CD14-positive monocyte (primary cell): Measurements from ENCODE around the gene PLXNA4. TPM values are rescaled to one million over a fixed set of nuclear protein-coding genes. Genes with fewer than 3 reads are reported as not detected.

ENCODE experiments used
- DNase-seq, 3 donors: peaks; one replicate each; pipeline ENCODE4 v3.0.0-alpha.2; 2011 to 2022
- H2AFZ ChIP-seq: 2 replicates; pipeline ENCODE4 v1.6.0; 2012; ENCODE audit warnings: mild to moderate bottlenecking, low read depth, low read length, inconsistent platforms; ENCODE audit not compliant: insufficient read depth, poor library complexity, severe bottlenecking
- H3K27ac ChIP-seq, 2 donors: 1 replicate in 1 of 2; 2 replicates in 1 of 2; pipeline ENCODE4 v1.5.1; 2012 to 2013; ENCODE audit warnings: low read length in 2 of 2, control low read depth in 1 of 2, inconsistent platforms in 1 of 2, low read depth in 1 of 2, mild to moderate bottlenecking in 1 of 2
- H3K27me3 ChIP-seq, 2 donors: one replicate each; pipeline versions ENCODE4 v1.6.0 to v1.6.1; 2011 to 2013; ENCODE audit warnings: low read length in 2 of 2; ENCODE audit not compliant: control insufficient read depth in 2 of 2, insufficient read depth in 2 of 2
- H3K36me3 ChIP-seq, 2 donors: replicated peaks in 1 of 2; 1 replicate in 1 of 2; 2 replicates in 1 of 2; pipeline versions ENCODE4 v1.5.1 to v1.6.1; 2012 to 2013; ENCODE audit warnings: low read length in 2 of 2, control low read depth in 1 of 2, inconsistent platforms in 1 of 2, mild to moderate bottlenecking in 1 of 2; ENCODE audit not compliant: insufficient read depth in 2 of 2, control insufficient read depth in 1 of 2
- H3K4me1 ChIP-seq, 2 donors: 1 replicate in 1 of 2; 2 replicates in 1 of 2; pipeline versions ENCODE4 v1.5.1 to v1.6.1; 2012 to 2013; ENCODE audit warnings: low read length in 2 of 2, control low read depth in 1 of 2, inconsistent platforms in 1 of 2, mild to moderate bottlenecking in 1 of 2, moderate library complexity in 1 of 2; ENCODE audit not compliant: insufficient read depth in 2 of 2, control insufficient read depth in 1 of 2
- H3K4me2 ChIP-seq: replicated peaks from 2 replicates; pipeline ENCODE3; 2012; ENCODE audit warnings: low read length, moderate library complexity, mild to moderate bottlenecking; ENCODE audit not compliant: poor library complexity, severe bottlenecking; ENCODE audit errors: extremely low read depth
- H3K4me3 ChIP-seq, 3 experiments: fragments of 200-600 bp in 1 of 3; sonication (generic) in 1 of 3; replicated peaks in 1 of 3; 1 replicate in 2 of 3; 2 replicates in 1 of 3; pipeline ENCODE4 v1.5.1; 2011 to 2013; ENCODE audit warnings: low read length in 3 of 3, mild to moderate bottlenecking in 3 of 3, control low read depth in 2 of 3, low read depth in 2 of 3, inconsistent platforms in 1 of 3, moderate library complexity in 1 of 3
- H3K79me2 ChIP-seq: 2 replicates; pipeline ENCODE4 v1.6.0; 2012; ENCODE audit warnings: mild to moderate bottlenecking, control low read depth, inconsistent platforms, low read length, moderate library complexity; ENCODE audit not compliant: insufficient read depth
- H3K9ac ChIP-seq: 2 replicates; pipeline ENCODE4 v1.6.0; 2017; ENCODE audit warnings: low read length, mild to moderate bottlenecking; ENCODE audit not compliant: insufficient read depth, poor library complexity, severe bottlenecking
- H3K9me3 ChIP-seq, 2 donors: replicated peaks in 1 of 2; 1 replicate in 1 of 2; 2 replicates in 1 of 2; pipeline versions ENCODE4 v1.5.1 to v1.6.1; 2012 to 2013; ENCODE audit warnings: low read length in 2 of 2, control low read depth in 1 of 2; ENCODE audit not compliant: control insufficient read depth in 1 of 2, insufficient read depth in 1 of 2
- H4K20me1 ChIP-seq: 2 replicates; pipeline ENCODE4 v1.6.0; 2012; ENCODE audit warnings: mild to moderate bottlenecking, low read length, control low read depth, moderate library complexity; ENCODE audit not compliant: insufficient read depth
- H3K27ac Mint-ChIP-seq, 7 donors: one replicate each; pipeline ENCODE4 v1.8.0; 2020; ENCODE audit warnings: mild to moderate bottlenecking in 7 of 7, mixed read lengths in 7 of 7, moderate library complexity in 6 of 7, inconsistent platforms in 2 of 7
- H3K27me3 Mint-ChIP-seq, 3 donors: one replicate each; pipeline ENCODE4 v1.8.0; 2021 to 2022; ENCODE audit warnings: low read depth in 3 of 3, mild to moderate bottlenecking in 3 of 3, mixed read lengths in 3 of 3, moderate library complexity in 3 of 3, inconsistent platforms in 1 of 3
- H3K36me3 Mint-ChIP-seq, 2 donors: one replicate each; pipeline ENCODE4 v1.8.0; 2020; ENCODE audit warnings: mixed read lengths in 2 of 2, inconsistent platforms in 1 of 2, mild to moderate bottlenecking in 1 of 2
- H3K4me1 Mint-ChIP-seq: one replicate; pipeline ENCODE4 v1.8.0; 2020; ENCODE audit warnings: mild to moderate bottlenecking, mixed read lengths
- H3K4me3 Mint-ChIP-seq, 2 donors: one replicate each; pipeline ENCODE4 v1.8.0; 2020; ENCODE audit warnings: mild to moderate bottlenecking in 2 of 2, mixed read lengths in 2 of 2, moderate library complexity in 1 of 2
- H3K9me3 Mint-ChIP-seq, 7 donors: one replicate each; pipeline ENCODE4 v1.8.0; 2020 to 2022; ENCODE audit warnings: mixed read lengths in 7 of 7, mild to moderate bottlenecking in 6 of 7, moderate library complexity in 6 of 7, inconsistent platforms in 2 of 7
- whole genome bisulfite sequencing: methylation state at CpG from one replicate; pipeline ENCODE4 v1.1.5; 2013; ENCODE audit warnings: missing lambda C conversion rate; ENCODE audit not compliant: insufficient coverage; 5-methylcytosine and 5-hydroxymethylcytosine counted together
- intact Hi-C, 2 donors: fragments of 100-400 bp; cut with micrococcal nuclease; formaldehyde crosslinking; loops; one replicate each; pipeline versions ENCODE4 v1.15.0 to v1.15.1; 2023
- polyA plus RNA-seq, 3 donors: library from polyadenylated mRNA; depleted of rRNA in 1 of 3; unstranded in 2 of 3; stranded (reverse) in 1 of 3; fragments of 300-500 nt in 2 of 3; fragments of >200 nt in 1 of 3; fragmentation: Illumina TruSeq in 2 of 3; gene quantifications; 1 replicate in 2 of 3; 2 replicates in 1 of 3; pipeline ENCODE4 v1.2.3, GENCODE V29; 2012 to 2021
- TF ChIP-seq, protein P1 (sequence below): fragments of 200-600 bp; IDR thresholded peaks from one replicate; pipeline ENCODE4 v1.8.0; 2022; ENCODE audit warnings: antibody characterized with exemption, mild to moderate bottlenecking

PLXNA4 gene
- polyA plus RNA-seq, 3 donors: not detected

DNA sequence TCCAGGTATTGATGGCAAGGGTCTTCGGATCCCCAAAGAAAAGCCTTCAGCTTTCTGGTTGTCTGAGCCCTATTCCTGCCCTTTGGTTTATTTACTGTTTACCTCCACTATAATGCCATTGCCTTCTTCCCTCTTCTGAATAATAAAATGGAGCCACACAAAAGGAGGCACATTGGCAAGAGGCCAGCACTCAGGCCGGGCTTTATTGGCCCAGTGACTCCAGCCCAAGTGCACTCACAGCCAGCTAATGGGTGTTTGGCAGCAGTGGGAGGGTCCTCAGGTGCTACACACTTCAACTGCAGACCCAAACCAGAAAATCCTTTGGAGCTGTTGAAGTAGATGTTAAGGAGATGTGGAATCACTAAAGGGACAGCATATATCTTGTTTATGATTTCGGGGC lies 336.0 kb downstream of the PLXNA4 start:
- TF ChIP-seq, protein P1, sequence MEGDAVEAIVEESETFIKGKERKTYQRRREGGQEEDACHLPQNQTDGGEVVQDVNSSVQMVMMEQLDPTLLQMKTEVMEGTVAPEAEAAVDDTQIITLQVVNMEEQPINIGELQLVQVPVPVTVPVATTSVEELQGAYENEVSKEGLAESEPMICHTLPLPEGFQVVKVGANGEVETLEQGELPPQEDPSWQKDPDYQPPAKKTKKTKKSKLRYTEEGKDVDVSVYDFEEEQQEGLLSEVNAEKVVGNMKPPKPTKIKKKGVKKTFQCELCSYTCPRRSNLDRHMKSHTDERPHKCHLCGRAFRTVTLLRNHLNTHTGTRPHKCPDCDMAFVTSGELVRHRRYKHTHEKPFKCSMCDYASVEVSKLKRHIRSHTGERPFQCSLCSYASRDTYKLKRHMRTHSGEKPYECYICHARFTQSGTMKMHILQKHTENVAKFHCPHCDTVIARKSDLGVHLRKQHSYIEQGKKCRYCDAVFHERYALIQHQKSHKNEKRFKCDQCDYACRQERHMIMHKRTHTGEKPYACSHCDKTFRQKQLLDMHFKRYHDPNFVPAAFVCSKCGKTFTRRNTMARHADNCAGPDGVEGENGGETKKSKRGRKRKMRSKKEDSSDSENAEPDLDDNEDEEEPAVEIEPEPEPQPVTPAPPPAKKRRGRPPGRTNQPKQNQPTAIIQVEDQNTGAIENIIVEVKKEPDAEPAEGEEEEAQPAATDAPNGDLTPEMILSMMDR: no peak
- peaks cover 0 to 2% (median 0%) of the 10 kb centered on the region in 3 donors for H3K27me3 Mint-ChIP-seq

DNA sequence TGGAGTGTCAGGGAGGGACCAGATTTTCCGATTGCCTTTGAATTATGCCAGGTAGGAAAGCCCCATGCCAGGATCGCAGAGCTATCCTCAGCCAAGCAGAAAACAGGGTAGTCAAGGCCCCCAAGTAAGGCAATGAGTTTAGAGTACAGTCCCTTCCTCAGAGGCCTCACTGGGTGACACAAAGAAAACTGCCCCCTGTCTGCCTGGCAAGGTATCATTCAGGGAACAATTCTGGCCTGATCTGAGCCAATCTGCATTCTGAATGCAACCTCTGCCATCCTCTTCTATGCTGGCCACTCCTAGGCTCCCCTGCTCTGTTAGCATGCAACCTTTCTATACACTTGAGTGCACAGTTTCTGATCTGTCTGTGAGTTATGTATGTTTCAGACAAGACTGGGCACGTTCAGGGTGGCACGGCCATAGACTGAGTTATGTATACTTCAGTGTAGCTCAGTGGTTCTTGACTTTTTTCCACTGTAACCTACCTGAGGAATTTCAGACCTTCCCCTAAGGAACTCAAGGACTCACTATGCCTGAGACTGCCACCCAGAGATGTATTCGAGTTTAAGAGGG lies 336.8 kb downstream of the PLXNA4 start:
- Mint-ChIP-seq H3K27me3 (peaks cover 0 to 3% (median 0%) of the 10 kb centered on the region in 3 donors), H3K4me1 (no peaks in the 10 kb centered on the region), H3K4me3 (no peak overlapping the region), H3K27ac (no peak overlapping the region), H3K36me3 (no peaks in the 10 kb centered on the region), H3K9me3 (peaks cover 0 to 2% (median 0%) of the 10 kb centered on the region in 7 donors)
- no peak overlapping the region for H3K4me3 ChIP-seq
- no peaks in the 10 kb centered on the region for H3K9me3 ChIP-seq
- 100% methylated on average over 2 of the region's 5 CpGs for WGBS
- H2AFZ ChIP-seq: no peak overlapping the region
- H3K4me2 ChIP-seq: no peak overlapping the region
- no peaks in the 10 kb centered on the region for H3K4me1 ChIP-seq
- no peak for DNase-seq
- intact Hi-C loops: no loop called here
- H3K27ac ChIP-seq: no peak overlapping the region
- TF ChIP-seq, protein P1: no peak
- no peaks in the 10 kb centered on the region for H3K36me3 ChIP-seq
- no peaks in the 10 kb centered on the region for H4K20me1 ChIP-seq
- no peaks in the 10 kb centered on the region for H3K79me2 ChIP-seq
- no peak overlapping the region for H3K9ac ChIP-seq
- H3K27me3 ChIP-seq: peaks cover 0 to 2% of the 10 kb centered on the region in 2 donors

More for the DNA sequence above, 336.0 kb downstream of the PLXNA4 start:
- no peaks in the 10 kb centered on the region for H3K36me3 ChIP-seq
- H4K20me1 ChIP-seq: no peaks in the 10 kb centered on the region
- WGBS: 82% methylated on average over 2 of the region's 3 CpGs
- no peak overlapping the region for H3K4me2 ChIP-seq
- Mint-ChIP-seq H3K36me3 (no peaks in the 10 kb centered on the region), H3K4me1 (no peaks in the 10 kb centered on the region), H3K27ac (no peak overlapping the region), H3K9me3 (peaks cover 0 to 4% (median 0%) of the 10 kb centered on the region in 7 donors), H3K4me3 (no peak overlapping the region)
- peaks cover 0 to 2% of the 10 kb centered on the region in 2 donors for H3K27me3 ChIP-seq
- no peak for DNase-seq
- H3K9ac ChIP-seq: no peak overlapping the region
- no peaks in the 10 kb centered on the region for H3K79me2 ChIP-seq
- H3K4me1 ChIP-seq: no peaks in the 10 kb centered on the region
- no peak overlapping the region for H3K4me3 ChIP-seq
- no peak overlapping the region for H3K27ac ChIP-seq
- no peak overlapping the region for H2AFZ ChIP-seq
- intact Hi-C loops: no loop called here
- peaks cover 0 to 2% of the 10 kb centered on the region in 2 donors for H3K9me3 ChIP-seq
